GM19238 (cell line): ENCODE results near the gene CAMLG.

ENCODE experiments used
- DNase-seq: peaks from one replicate; pipeline ENCODE4 v3.0.0; 2011; ENCODE audit warnings: low spot score; ENCODE audit not compliant: insufficient read length

Gene CAMLG

GRCh38 chr5:134777366-134777765 is 39.0 kb downstream of the CAMLG start:
- no peak for DNase-seq

- DNase-seq, result no peak
Measured at GRCh38 chr5:134784241-134784920, 46.0 kb downstream of the CAMLG start.

- no peak for DNase-seq
Measured at GRCh38 chr5:134784946-134785620, 46.7 kb downstream of the CAMLG start.

- DNase-seq, result no peak
Measured at GRCh38 chr5:134787692-134788091, 49.3 kb downstream of the CAMLG start.

GRCh38 chr5:134791580-134791979 is 53.2 kb downstream of the CAMLG start:
- DNase-seq, result no peak

- DNase-seq, result no peak
Measured at GRCh38 chr5:134792286-134792685, 53.9 kb downstream of the CAMLG start.

GRCh38 chr5:134793111-134793510 is 54.8 kb downstream of the CAMLG start:
- DNase-seq, result no peak

- DNase-seq, result no peak
Measured at GRCh38 chr5:134794082-134794481, 55.7 kb downstream of the CAMLG start.

GRCh38 chr5:134794819-134795218 is 56.5 kb downstream of the CAMLG start:
- DNase-seq, result no peak

GRCh38 chr5:134798468-134798867 is 60.1 kb downstream of the CAMLG start:
- DNase-seq, result no peak
